Ascending aorta (tissue), 2 donors: ENCODE results near the gene TRIM45. TPM values are rescaled to one million over a fixed set of nuclear protein-coding genes. Genes with fewer than 3 reads are reported as not detected.

Source experiments
- DNase-seq, 2 donors: peaks; one replicate each; pipeline ENCODE4 v3.0.0-alpha.2; 2019; ENCODE audit warnings: low spot score in 2 of 2
- H3K27ac ChIP-seq, 2 donors: fragments of 200-600 bp; sonication (generic); one replicate each; pipeline ENCODE4 v1.5.1; 2016 to 2017; ENCODE audit warnings: mild to moderate bottlenecking in 1 of 2
- H3K27me3 ChIP-seq: fragments of 200-600 bp; sonication (generic); one replicate; pipeline ENCODE4 v1.5.1; 2017
- H3K36me3 ChIP-seq, 2 donors: fragments of 200-600 bp; sonication (generic); one replicate each; pipeline ENCODE4 v1.5.1; 2016
- H3K4me1 ChIP-seq, 2 donors: fragments of 200-600 bp; sonication (generic); one replicate each; pipeline ENCODE4 v1.5.1; 2016 to 2017; ENCODE audit warnings: mild to moderate bottlenecking in 1 of 2
- H3K4me3 ChIP-seq, 2 donors: fragments of 200-600 bp; sonication (generic); one replicate each; pipeline ENCODE4 v1.5.1; 2016 to 2017; ENCODE audit warnings: mild to moderate bottlenecking in 1 of 2
- H3K9me3 ChIP-seq, 2 donors: fragments of 200-600 bp; sonication (generic); one replicate each; pipeline ENCODE4 v1.5.1; 2016
- intact Hi-C: fragments of 100-400 bp; cut with DNase I; formaldehyde crosslinking; loops from one replicate; pipeline ENCODE4 v1.15.1; 2023
- total RNA-seq: library from RNA; depleted of rRNA; stranded (reverse); fragments of >200 nt; gene quantifications from one replicate; pipeline ENCODE4 v1.1.0, GENCODE V29; 2016
- TF ChIP-seq, protein P1 (sequence below), 3 experiments: fragments of 200-600 bp in 2 of 3; fragments of 450-650 bp in 1 of 3; sonication (generic) in 2 of 3; IDR thresholded peaks; one replicate each; pipeline ENCODE4 v1.5.1; 2016 to 2019; ENCODE audit warnings: antibody characterized with exemption in 3 of 3, mild to moderate bottlenecking in 1 of 3, moderate library complexity in 1 of 3

The TRIM45 gene
- total RNA-seq, 1 donor from 2014 or later: 1.9 TPM

- DNase-seq: no peak
- Histone ChIP-seq H3K9me3 (no peaks in the 10 kb centered on the region), H3K27ac (no peak overlapping the region), H3K36me3 (no peaks in the 10 kb centered on the region), H3K27me3 (no peaks in the 10 kb centered on the region), H3K4me3 (no peak overlapping the region), H3K4me1 (no peaks in the 10 kb centered on the region)
- TF ChIP-seq, protein P1, sequence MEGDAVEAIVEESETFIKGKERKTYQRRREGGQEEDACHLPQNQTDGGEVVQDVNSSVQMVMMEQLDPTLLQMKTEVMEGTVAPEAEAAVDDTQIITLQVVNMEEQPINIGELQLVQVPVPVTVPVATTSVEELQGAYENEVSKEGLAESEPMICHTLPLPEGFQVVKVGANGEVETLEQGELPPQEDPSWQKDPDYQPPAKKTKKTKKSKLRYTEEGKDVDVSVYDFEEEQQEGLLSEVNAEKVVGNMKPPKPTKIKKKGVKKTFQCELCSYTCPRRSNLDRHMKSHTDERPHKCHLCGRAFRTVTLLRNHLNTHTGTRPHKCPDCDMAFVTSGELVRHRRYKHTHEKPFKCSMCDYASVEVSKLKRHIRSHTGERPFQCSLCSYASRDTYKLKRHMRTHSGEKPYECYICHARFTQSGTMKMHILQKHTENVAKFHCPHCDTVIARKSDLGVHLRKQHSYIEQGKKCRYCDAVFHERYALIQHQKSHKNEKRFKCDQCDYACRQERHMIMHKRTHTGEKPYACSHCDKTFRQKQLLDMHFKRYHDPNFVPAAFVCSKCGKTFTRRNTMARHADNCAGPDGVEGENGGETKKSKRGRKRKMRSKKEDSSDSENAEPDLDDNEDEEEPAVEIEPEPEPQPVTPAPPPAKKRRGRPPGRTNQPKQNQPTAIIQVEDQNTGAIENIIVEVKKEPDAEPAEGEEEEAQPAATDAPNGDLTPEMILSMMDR (IDR thresholded peaks at IDR 0.05): no peak
- intact Hi-C loops: no loop called here
These were observed 25.2 kb upstream of the TRIM45 start for GRCh38 chr1:117146575-117147340.

DNA sequence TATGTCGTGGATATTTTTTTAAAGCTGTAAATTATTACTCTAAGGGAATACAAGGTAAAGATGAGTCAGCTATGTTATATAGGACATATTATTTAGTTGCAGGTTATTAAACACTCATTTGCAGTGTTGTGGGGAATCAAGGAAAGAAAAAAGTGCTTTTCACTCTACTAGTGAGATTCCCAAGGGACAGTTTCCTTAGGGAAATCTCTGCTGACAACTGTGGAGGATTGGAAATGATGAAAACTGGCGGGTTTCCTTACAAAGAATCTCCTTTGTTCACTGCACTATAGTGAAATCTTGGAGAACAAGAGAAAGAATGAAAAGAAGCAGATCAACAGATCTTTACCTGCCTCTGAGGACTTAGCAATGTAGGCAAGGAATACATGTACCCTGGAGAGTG, 24.5 kb upstream of the TRIM45 start:
- Histone ChIP-seq H3K4me1 (no peaks in the 10 kb centered on the region), H3K27ac (no peak overlapping the region), H3K27me3 (no peaks in the 10 kb centered on the region), H3K4me3 (no peak overlapping the region), H3K36me3 (no peaks in the 10 kb centered on the region), H3K9me3 (no peaks in the 10 kb centered on the region)
- TF ChIP-seq, protein P1 (IDR thresholded peaks at IDR 0.05): no peak
- intact Hi-C loops: no loop called here
- no peak for DNase-seq

DNA sequence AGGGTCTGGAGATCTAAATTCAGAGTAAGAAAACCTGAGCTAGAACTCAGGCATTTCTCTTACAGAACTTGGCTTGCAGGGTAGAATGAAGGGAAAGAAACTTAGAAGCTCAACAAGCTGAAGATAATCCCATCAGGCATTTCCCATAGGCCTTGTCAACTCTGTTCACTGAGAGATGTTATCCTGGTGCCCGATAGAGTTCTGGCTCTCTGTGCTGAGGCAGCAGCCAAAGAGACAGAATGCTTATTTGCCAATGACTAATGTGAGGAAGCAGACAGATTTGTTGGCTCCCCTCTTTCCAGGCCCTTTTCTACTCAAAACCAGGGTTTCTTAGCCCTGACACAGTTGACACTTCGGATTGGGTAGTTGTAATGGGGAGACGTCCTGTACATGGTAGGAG, 22.3 kb upstream of the TRIM45 start:
- TF ChIP-seq, protein P1 (IDR thresholded peaks at IDR 0.05): no peak
- H3K36me3 ChIP-seq: no peaks in the 10 kb centered on the region
- no peak overlapping the region for H3K4me3 ChIP-seq
- no peaks in the 10 kb centered on the region for H3K27me3 ChIP-seq
- intact Hi-C loops: no loop called here
- DNase-seq: no peak
- no peaks in the 10 kb centered on the region for H3K9me3 ChIP-seq
- H3K4me1 ChIP-seq: no peaks in the 10 kb centered on the region
- no peak overlapping the region for H3K27ac ChIP-seq

- H3K27me3 ChIP-seq: no peaks in the 10 kb centered on the region
- TF ChIP-seq, protein P1 (IDR thresholded peaks at IDR 0.05): no peak
- H3K27ac ChIP-seq: no peak overlapping the region
- no peaks in the 10 kb centered on the region for H3K36me3 ChIP-seq
- H3K9me3 ChIP-seq: no peaks in the 10 kb centered on the region
- no peaks in the 10 kb centered on the region for H3K4me1 ChIP-seq
- DNase-seq: no peak
- intact Hi-C loops: no loop called here
- H3K4me3 ChIP-seq: no peak overlapping the region
These were observed 21.6 kb upstream of the TRIM45 start for GRCh38 chr1:117143172-117143571.

- H3K27me3 ChIP-seq: no peaks in the 10 kb centered on the region
- intact Hi-C loops: no loop called here
- H3K4me1 ChIP-seq: no peaks in the 10 kb centered on the region
- TF ChIP-seq, protein P1 (IDR thresholded peaks at IDR 0.05): no peak
- H3K4me3 ChIP-seq: no peak overlapping the region
- H3K27ac ChIP-seq: no peak overlapping the region
- no peaks in the 10 kb centered on the region for H3K9me3 ChIP-seq
- no peak for DNase-seq
- H3K36me3 ChIP-seq: no peaks in the 10 kb centered on the region
These were observed 20.7 kb upstream of the TRIM45 start for GRCh38 chr1:117142200-117142599.
